HG03432 (cell line): ENCODE measurements around the gene SAA4.
"Not testable (repeated sequence)": the region's sequence is repeated elsewhere in the genome, so short reads cannot be mapped to it uniquely, and the experiment has no call there.

Experiments used
- ATAC-seq: cut with Tn5 transposase; IDR thresholded peaks from one replicate; pipeline ENCODE4 v1.9.1; 2021; ENCODE audit warnings: mild to moderate bottlenecking, moderate library complexity; ENCODE audit not compliant: unreplicated experiment

SAA4 gene, protein sequence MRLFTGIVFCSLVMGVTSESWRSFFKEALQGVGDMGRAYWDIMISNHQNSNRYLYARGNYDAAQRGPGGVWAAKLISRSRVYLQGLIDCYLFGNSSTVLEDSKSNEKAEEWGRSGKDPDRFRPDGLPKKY

DNA sequence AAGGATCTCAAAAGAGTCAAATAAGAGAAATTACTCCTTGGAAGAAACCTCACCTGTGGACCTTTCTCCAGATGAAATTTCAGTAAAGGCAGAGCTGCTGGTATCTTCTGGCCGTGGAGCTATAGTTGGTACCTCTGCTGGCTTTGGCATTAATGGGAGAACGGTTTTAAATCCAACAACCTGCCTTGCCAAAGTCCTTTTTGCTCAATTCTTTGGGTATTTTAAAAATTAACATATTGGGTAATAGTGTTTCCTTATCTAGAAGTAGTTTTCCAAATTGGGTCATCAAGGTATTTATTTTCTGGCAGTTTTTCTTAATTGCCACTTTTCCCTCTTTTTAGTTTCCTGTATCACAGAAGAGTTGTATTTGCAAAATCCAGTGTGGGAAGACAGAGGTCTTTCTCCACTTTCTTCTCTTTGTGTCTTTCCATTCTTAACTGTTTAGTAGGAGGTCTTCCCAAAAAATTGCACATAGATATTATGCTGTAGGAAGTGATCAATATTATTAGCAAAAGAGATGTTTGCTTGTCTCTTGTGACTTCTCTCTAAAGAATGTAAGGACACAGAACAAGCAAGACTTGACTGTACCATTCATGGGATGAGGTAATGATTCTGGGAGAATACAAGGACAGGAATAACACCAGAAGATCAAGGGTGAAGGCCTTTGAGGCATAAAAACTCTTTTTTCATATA, at the start of gene SAA4:
Gene SAA4, minus strand, starts transcription at position 139 of the 693 bp plus-strand sequence. CDS start 876 bp downstream, outside the sequence.
- ATAC-seq: no peak

DNA sequence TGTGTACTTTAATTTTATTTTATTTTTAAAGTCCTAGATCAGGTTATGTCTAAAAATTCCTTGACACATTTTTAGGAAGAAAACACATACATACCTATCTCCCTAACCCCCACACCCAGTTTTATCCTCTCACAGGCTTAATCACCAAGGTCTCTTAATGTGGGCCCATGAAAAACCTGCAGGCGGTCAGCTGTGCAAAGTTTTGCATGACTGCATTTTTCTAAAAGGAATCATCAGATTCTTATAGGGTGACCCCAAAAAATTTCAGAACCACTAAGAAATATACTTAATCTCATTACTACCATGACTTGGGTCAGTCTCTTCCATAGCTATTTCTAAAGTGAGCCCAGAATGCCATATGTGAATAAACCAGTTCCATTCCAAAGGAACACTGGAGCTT, 49.2 kb upstream of the SAA4 start:
- ATAC-seq: no peak

DNA sequence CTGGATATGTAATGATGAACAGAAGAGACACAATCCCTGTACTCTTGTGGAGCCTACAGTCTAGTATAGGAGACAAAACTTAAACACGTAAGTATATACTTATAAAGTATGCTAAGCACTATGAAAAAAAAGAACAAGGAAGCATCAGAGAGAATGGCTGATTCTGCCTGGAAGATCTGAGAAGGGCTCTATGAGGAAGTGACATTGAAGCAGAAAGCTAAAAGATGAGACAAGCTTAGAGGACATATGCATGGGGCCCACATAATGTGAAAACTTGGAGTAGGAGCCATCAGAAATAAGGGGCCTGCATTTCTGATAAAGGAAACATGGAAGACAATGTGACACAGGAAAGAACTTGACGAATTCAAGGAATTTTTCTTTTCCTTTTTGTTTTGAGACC, 46.0 kb upstream of the SAA4 start:
- ATAC-seq: no peak

DNA sequence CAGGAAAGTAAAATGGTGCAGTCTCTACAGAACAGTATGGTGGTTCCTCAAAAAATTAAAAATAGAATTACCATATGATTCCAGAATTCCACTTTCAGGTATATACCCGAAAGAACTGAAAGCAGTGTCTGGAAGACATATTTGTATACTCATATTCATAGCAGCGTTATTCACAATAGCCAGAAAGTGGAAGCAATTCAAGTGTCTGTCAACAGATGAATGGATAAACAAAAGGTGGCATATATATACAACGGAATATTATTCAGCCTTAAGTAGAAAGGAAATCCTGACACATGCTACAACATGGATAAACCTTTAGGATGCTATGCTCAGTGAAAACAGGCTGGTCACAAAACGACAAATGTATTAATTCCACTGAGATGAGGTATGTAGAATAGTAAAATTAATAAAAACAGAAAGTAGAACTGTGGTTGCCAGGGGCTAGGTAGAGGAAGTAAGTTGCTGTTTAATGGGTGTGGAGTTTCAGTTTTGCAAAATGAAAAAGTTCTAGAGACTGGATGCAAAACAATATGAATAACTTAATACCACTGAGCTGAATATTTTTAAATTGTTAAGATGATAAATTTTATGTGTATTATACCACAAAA, 43.9 kb upstream of the SAA4 start:
- ATAC-seq: peak; percentile 92

DNA sequence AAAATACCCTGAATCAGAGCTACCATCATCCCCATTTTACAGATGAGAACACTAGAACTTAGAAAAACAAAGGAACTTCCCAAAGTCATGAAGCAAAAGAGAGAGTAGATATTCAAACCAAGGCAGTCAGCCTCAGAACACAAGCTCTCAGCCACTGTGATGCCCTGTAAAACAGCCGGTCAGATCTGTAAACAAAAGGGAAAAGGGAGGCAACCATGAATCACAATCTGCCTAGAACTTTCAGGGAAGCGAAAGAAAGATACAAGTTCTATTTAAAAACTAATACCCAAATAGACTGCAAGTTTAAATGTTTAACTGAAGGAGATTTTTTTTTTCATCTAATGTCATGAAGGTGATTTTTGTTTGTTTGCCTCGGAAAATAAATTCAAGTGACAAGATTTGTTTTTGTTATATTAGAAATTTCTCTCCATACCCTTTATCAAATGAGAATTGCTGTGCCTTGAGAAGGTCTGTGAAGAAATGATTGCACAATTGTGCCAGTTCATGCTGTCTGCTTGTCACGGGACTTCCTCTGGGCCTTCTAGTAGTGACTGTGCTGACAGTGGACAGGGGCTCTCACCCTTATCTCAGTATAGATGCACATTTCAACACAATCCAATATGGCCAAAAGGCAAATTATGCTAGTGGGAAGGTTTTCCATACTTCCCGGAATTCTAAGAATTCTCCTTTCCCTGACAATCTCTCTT, 41.1 kb upstream of the SAA4 start:
- ATAC-seq: no peak

DNA sequence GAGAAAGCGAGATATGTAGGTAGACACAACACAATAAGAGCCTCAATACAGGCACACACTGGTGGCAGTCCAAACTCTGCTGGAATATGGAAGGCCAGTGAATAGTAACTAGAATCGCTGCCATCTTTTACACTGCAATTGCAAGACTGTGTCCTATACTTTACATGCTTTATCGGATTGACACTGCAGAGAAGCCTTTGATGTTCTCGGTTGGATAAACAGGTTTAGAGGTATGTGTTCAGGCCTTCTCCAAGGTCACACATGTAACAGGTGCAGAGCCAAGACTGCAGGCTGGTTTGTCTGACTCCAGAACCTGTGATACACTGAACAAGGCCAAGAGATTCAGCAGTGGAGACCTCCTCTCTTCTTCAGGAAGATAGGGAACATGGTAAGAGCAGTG, 34.6 kb upstream of the SAA4 start:
- ATAC-seq: no peak

DNA sequence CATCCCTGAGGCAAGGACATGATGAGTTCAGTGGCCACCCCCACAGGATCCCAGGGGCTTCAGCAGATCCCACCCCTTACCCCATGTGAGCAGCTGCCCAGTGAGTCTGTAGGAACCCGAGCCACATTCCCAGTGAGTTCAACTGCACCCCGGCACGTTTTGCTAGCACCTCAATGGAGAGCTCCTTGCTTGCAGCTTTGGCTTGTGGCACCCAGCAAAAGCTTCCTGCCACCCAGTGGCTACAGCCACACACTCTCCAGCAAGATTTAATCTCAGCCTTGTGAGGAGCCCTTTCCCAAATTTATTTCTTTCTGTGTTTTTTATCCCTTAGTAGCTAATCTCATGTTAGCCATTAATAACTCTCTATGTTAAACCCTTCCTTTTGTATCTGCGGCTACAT, 33.5 kb upstream of the SAA4 start:
- ATAC-seq: no peak

DNA sequence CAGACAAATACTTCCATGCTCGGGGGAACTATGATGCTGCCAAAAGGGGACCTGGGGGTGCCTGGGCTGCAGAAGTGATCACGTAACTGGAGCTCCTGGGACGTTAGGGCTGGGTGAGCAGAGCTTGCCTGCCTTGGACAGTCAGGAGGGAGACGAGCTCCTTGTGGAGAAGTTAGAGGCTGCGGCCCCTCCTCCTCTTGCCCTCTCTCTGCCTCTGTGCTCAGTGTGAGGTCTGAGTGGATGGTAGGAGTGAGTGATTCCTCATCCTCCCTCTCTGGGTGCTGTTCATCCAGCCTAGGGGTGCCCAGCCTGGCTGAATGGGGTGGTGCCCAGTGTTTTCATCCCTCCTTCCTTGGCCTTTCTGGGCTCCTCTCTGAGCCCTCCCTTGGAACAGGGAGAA, 32.6 kb upstream of the SAA4 start:
- ATAC-seq: not testable (repeated sequence)

DNA sequence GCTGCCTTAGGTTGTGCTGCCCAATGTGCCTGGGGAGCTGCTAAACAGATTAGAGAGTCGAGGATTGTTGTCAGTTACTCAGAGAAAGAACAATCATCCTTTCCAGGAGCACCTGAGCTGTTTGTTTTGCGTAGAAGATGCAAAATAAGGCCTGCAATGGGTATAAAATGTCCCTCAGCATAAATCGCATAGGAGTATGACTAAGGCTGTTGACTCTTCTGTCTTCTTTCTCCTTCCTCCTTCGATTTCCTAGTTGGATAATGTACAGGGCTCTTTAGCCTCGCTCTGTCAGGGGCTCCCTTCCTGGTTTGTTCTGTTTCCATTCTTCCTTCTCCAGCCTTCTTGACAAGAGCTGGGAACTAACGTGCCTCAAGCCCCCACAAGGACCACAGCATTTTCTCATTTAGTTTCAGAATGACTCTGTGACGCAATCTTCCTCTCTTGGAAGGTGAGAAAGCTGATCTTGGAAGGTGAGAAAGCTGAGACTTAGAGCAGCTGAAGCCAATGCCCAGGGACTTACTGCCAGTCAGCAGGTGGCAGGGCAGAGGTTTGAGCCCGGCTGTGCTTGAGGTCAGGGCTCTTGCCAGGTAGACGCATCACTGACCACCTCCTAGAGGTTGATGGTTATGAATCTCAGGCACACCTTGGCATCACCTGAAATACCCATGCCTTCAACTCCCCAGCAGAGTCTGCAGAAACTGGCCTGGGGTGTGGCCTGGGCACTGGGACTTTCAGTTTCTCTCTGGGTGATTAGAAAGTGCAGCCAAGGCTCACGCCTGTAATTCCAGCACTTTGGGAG, 30.9 kb upstream of the SAA4 start:
- peak; percentile 73 for ATAC-seq

DNA sequence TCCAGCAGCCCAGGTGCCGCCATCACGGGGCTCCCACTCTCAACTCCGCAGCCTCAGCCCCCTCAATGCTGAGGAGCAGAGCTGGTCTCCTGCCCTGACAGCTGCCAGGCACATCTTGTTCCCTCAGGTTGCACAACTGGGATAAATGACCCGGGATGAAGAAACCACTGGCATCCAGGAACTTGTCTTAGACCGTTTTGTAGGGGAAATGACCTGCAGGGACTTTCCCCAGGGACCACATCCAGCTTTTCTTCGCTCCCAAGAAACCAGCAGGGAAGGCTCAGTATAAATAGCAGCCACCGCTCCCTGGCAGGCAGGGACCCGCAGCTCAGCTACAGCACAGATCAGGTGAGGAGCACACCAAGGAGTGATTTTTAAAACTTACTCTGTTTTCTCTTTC, 29.3 kb upstream of the SAA4 start, which contains the start of gene SAA1:
Gene SAA1, plus strand, starts transcription at position 316 of the 400 bp plus-strand sequence. CDS start 624 bp downstream, outside the sequence.
- ATAC-seq: no peak

DNA sequence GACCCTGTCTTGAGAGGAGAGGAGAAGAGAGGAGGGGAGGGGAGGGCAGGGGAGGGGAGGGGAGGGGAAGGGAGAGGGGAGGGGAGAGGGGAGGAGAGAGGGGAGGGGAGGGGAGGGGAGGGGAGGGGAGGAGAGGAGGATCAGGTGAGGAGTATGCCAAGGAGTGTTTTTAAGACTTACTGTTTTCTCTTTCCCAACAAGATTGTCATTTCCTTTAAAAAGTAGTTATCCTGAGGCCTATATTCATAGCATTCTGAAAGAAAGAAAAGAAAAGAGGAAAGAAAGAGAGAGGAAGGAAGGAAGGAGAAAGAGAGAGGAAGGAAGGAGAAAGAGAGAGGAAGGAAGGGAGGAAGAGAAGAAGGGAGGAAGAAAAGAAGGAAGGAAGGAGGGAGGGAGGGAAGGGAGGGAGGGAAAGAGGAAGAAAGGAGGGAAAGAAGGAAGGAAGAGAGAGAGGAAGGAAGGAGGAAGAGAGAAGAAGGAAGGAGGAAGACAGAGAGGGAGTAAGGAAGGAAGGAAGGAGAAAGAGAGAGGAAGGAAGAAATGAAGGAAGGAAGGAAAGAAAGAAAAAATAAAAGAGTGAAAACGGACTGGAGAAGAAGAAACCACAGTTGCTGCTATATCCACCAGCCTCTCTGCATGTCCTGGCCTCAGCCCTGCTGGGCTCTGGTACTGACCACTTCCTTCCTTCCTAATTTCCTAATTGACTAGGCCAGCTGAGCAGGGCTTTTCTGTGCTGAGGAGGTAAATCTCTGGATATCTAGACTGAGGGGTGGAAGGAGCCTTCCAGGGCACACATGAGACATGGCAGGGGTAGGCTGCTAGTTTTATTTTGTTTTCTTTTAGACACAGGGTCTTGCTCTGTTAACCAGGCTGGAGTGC, 28.3 kb upstream of the SAA4 start:
- ATAC-seq: no peak

DNA sequence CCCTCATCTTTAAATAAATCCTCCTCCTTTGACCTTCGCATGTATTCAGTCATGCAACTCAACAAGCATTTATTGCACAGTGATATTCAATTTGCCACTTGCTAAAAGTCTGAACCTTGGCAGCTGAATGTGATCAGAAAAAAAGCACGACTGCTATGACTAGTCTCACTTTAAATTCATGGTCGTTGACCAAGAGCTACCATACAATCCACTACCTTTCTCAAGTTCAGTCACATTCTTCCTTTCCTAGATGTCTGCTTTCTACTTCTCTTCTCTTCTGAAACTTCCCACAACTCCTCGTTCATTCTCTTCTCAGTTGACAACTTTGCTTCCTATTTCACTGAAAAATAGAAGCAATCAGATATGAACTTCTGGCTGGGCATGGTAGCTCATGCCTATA, 27.4 kb upstream of the SAA4 start:
- peak; percentile 35 for ATAC-seq

DNA sequence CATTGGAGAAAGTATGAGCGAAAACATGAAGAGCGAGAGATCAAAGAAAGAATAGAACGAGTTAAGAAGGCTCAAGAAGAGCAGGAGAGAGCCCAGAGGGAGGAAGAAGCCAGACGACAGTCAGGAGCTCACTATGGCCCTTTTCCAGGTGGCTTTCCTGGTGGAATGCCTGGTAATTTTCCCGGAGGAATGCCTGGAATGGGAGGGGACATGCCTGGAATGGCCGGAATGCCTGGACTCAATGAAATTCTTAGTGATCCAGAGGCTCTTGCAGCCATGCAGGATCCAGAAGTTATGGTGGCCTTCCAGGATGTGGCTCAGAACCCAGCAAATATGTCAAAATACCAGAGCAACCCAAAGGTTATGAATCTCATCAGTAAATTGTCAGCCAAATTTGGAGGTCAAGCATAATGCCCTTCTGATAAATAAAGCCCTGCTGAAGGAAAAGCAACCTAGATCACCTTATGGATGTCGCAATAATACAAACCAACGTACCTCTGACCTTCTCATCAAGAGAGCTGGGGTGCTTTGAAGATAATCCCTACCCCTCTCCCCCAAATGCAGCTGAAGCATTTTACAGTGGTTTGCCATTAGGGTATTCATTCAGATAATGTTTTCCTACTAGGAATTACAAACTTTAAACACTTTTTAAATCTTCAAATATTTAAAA, 26.2 kb upstream of the SAA4 start:
- not testable (repeated sequence) for ATAC-seq

DNA sequence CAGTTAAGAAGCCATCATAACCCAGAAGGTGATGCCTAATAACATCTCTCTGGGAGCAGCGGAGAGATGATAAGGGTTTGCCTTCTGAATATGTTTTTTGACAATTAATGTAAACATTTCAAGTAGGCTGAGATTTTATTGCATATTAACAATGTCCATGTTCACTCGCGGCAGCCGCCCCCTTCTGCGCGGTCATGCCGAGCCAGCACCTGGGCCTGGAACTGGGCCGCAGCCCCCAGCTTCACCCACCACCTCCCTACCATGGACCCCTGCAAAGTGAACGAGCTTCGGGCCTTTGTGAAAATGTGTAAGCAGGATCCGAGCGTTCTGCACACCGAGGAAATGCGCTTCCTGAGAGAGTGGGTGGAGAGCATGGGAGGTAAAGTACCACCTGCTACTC, 25.1 kb upstream of the SAA4 start:
- ATAC-seq: no peak

DNA sequence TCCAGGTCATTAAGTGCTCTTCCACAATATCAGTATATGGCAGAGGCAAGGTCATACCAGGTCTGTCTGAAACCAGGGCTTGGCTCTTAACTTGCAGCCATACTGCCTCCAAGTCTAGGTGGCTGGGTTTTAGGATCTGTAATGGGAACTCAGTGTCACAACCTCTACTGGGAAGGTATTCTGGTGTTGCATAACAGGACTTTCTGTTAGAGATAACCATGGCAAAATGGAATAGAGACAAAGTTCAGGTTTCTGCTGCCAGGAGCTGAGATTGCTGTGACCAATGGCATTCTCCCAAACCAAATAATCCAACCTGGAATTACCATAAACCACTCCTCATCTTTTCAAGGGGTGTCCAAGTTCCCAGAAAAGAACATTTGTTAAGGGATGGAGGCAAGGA, 22.7 kb upstream of the SAA4 start:
- no peak for ATAC-seq

DNA sequence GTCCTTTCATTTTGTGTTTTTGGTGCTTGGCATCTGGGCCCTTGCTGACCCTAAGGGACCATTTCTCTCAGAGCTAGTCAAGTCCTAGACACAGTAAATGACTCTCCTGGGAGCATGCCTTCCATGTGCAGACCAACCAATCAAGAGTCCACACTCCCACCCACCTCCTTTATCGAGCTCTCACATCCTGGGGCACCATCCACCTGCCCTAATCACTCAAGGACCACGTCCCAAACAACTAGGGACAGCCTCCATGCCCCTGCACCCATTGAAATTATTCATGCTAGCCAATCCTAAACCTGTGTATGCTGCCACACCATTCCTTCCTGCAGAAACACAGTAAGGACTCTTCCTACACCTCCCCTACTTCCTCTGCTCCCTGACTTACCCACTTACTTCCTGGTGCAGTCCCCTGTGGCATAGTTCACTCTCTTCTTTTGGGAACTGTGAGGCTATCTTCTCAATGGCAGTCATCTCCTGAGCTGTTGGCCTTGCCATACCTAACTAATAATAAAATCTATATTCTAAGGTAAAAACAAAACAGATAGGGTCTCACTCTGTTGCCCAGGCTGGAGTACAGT, 18.3 kb upstream of the SAA4 start:
- no peak for ATAC-seq

DNA sequence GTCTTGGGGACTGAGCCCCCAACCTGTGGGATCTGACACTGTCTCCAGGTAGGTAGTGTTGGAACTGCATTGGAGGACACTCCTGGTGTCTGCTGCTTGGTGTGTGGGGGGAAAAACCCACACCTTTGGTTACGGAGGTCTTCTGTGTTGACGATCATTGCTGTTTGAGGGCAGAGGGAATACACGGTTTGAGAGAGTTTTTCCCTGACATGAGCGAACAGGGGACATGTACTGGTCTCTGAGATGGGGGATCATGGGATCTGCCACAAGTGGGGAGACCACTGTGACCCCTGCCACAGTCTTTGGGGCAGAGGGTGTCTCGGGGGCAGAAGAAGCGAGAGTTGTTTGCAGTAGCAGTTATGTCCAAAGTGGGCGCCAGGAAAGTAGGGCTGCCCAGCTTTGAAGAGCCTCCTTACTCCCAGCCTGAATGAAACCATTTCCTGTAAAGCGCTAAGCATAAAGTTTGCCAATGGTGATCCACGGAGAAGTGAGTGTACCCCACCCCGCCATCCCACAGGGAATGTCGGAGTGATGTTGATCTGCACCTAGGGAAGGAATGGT, 17.3 kb upstream of the SAA4 start:
- ATAC-seq: no peak

DNA sequence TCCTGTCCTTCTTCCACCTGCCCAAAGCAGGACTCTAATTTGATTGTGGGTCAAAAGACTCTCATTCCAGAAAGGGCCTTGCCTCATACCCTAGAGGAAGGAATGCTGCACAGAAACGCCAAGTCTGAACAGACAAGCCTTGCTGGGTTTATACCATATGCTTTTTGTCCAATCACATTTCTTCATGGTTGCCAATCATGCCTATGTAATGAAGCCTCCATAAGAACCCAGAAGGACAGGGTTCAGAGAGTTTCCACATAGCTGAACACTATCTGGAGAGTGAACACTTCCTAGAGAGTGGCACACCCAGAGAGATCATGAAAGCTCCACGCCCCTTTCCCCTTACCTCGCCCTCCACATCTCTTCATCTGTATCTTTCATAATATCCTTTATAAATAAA, 16.6 kb upstream of the SAA4 start:
- ATAC-seq: no peak

DNA sequence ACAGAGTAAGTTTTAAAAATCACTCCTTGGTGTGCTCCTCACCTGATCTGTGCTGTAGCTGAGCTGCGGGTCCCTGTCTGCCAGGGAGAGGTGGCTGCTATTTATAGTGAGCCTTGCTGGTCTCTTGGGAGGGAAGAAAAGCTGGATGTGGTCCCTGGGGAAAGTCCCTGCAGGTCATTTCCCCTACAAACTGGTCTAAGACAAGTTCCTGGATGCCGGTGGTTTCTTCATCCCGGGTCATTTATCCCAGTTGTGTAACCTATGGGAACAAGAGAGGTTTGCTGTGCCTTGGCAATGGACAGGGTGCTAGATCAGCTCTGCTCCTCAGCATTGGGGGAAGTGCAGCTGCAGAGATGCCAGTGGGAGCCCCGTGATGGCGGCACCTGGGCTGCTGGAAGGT, 12.0 kb upstream of the SAA4 start, which contains the start of gene SAA2:
Gene SAA2, minus strand, starts transcription at position 108 of the 400 bp plus-strand sequence. CDS start 657 bp downstream, outside the sequence.
- ATAC-seq: no peak
